Fibroblast of skin of scalp (primary cell): Measurements from ENCODE around the gene PSENEN.
A peak's percentile ranks its signal among the peaks of the same experiment; 100 is the strongest.
"Not testable (repeated sequence)": the region's sequence is repeated elsewhere in the genome, so short reads cannot be mapped to it uniquely, and the experiment has no call there.

Experiments
- DNase-seq: peaks from one replicate; pipeline ENCODE4 v3.0.0-alpha.2; 2013

PSENEN gene

DNA sequence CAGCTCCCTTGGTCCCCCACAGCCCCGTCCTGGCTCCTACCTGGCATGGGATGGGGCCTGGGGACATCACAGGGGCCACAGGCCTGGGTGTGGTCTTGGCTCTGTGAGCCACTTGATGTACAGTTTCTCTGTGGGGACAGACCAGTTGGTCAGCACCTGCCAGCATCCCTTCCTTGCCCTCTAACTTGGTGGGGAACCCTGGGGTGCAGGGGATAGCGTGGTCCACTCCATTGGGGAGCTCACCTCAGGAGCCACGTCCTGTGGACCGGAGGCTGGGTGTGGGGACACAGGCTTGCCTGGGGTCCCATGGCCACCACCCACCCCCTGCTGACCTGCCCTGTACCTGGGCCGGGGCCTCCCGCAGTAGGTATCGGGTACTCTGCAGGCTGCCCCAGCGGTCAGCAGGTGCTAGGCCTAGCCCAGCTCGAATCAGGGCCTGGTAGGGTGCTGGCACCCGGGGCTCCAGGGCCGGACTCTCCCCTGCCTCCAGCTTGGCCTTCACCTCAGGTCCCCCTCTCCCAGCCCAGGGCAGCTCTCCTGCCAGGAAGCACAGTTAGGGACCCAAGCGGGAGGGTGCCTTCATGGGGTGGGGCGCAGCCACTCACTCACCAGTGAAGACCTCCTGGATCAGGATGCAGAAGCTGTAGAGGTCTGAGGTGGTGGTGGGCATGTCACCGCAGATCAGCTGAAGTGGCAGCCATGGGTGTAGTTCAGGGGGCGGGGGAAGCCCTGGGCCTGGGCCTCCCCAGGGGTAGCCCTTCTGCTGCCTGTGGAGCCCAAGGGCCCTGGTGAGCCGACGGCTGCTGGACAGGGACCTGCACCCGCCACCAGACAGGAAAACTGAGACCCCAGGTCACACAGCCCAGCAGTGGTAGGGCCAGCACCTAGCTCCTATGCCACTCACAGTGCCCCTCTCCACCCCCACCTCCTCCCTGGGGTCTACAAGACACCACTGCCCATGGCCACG, 44.8 kb downstream of the PSENEN start:
- DNase-seq, result no peak

DNA sequence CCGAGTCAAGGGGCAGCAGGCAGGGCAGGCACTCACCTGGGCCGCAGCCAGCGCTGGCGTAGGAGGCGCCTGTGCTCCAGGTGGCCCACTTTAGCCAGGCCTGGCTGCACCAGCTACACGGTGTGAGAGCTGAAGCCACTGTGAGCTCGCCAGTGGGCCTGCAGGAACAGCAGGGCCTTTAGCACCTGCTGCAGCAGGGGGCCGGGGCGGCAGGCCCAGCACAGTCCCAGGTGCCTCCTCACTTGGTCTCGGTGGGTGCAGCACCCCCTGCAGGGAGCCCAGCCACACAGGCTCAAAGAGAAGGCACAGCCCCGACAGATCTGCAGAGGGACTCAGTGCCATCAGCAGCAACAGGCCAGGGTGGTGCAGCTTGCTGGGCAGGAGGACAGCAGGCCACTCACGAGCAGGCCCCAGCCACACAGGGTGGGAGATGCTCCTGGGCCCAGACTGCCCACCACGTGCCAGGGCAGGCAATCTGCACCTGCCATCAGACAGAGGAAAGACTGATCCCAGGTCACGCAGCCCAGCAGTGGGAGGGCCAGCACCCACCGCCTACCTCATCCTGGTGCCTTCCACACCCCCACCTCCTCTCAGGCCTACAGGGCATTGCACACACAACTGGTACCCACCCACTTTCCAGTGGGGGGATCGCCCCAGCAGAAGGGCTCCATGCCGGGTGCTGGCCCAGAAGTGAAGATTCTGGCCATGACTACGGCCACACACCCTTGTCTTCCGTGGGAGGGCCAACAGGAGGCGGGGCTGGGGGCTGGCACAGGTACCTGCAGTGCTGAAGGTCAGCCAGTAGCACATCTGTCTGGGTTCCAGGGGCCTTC, 45.7 kb downstream of the PSENEN start:
- no peak for DNase-seq

DNA sequence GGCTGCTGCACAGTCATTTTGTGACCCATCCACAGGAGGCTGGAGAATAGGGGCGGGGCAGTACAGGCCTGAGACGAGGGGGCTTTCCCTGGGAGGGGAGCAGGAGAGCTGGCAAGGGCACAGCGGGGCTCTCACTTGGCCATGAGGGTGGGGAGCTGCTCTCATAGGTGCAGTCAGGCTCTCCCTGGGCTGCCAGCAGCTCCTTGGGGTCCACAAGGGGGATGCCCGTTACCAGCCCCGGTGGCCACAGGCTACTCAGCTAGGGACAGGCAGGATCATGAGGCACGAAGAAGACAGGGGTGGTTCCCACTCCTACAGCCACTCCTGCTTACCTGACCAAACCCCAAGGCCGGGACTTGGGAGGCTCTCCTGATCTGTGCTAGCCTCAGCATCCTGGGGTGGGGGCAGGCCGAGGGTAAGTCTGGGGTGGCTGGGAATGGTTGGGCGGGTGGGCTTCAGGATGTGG, 46.4 kb downstream of the PSENEN start:
- DNase-seq, result no peak

DNA sequence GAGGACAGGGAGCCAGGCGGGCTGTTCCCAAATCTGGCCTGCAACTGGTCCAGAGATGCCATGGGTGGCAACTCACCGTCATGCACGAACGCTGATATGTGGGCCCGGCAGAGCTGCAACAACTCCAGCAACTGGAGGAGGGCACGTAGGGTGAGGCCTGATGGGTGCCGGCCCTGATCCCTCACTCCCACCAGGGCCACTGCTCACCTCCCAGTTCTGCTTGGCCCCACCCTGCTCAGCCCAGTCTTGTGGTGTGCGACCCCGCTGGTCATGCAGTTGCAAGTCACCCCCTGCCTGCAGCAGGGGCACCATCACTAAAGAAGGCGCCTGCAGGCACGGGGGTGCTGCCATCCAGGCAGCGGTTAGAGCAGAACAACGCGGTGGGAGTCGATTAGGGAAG, 46.9 kb downstream of the PSENEN start:
- no peak for DNase-seq

DNA sequence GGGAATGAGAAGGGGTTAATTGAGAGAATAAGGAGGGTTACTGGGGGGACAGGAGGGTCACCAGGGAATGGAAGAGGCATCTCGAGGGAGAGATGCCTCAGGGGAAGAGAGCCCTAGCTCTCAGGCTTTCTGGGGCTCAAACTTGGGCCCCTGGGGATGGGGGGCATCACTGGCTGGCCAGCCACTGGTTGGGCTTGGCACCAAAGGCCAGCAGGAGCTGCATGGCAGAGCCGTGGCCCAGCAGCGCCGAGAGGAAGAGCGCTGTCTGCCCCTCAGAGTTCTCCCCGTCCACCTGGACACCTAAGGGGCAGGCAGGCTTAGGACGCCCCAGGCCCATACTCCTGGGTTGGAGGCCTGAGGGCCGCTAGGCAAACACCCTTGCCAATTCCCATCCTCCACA, 47.4 kb downstream of the PSENEN start:
- no peak for DNase-seq

DNA sequence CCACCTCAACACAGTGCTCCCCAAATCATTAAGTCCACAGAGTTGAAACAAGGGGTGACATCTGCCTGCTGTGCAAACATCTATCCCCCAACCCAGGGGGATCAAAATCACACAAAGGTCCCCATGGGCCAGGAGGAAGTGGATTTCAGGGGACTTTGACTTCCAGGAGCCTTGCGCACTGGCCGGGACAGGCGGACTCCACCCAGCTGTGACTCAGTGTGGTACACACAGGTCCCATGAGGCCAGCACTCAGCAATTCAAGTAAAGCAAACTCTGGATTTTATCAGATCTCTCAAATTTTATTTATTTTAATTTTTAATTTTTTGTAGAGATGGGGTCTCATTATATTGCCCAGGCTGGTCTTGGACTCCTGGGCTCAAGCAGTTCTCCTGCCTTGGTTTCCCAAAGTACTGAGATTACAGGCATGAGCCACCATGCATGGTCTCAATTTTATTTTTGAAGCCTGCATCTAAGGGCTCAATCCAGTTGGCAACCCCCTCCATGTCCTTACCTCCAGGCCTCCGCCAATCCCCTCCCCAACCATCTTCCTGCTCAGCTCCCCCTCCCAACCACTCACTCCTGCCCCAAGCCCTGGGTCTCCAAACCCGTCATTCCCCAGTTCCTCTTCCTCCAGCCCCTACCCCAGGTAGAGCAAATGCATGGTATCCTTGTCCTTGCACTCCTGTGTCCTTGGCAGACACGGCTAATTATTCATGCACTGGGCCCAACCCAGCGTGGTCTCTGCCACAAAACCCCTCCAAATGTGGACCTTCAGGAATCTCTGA, 48.1 kb downstream of the PSENEN start:
- DNase-seq, result peak; percentile 27

DNA sequence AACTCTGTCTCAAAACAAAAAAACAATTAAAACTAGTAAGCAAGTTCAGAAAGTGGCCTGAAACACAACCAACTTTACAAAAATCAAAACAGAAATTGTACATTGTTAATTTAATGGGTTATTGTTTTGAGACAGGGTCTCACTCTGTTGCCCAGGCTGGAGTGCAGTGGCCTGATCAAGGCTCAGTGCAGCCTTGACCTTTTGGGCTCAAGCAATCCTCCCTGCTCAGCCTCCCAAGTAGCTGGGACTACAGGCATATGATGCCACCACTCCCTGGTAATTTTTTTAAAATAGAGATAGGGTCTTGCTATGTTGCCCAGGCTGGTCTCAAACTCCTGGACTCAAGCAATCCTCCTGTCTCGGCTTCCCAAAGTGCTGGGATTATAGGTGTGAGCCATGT, 50.1 kb downstream of the PSENEN start:
- DNase-seq, result not testable (repeated sequence)
